Muscle of arm (tissue), 14 donors: Measurements from ENCODE around the gene TOB2. TPM values are rescaled to one million over a fixed set of nuclear protein-coding genes. Genes with fewer than 3 reads are reported as not detected.

Source experiments
- DNase-seq: peaks from one replicate; pipeline ENCODE4 v3.0.0-alpha.2; 2013
- long read RNA-seq, 11 donors: transcript quantifications; one replicate each; lab custom pipeline, GENCODE V29; 2026
- polyA plus RNA-seq, 12 donors: library from polyadenylated mRNA; unstranded; fragments of 120-200 nt; gene quantifications; one replicate each; pipeline ENCODE4 v1.2.1, GENCODE V29; 2013; ENCODE audit not compliant: insufficient read length in 12 of 12

Gene TOB2
- 10 to 100 TPM in 11 of 12 donors, not detected in 1; 29.9 to 54.2 (median 38.2) TPM for polyA plus RNA-seq
- long read RNA-seq, donor 1, full-length matches to known transcripts: 33 of 308 reads
- long read RNA-seq, donor 1, partial matches to known transcripts: 275 of 308 reads
- long read RNA-seq, donor 1, other reads (novel, unspliced or antisense): 0 of 308 reads
- long read RNA-seq, donor 2, full-length matches to known transcripts: 23 of 23 reads
- long read RNA-seq, donor 2, partial matches to known transcripts: 0 of 23 reads
- long read RNA-seq, donor 2, other reads (novel, unspliced or antisense): 0 of 23 reads
- long read RNA-seq, donor 3, full-length matches to known transcripts: 17 of 23 reads
- long read RNA-seq, donor 3, partial matches to known transcripts: 6 of 23 reads
- long read RNA-seq, donor 3, other reads (novel, unspliced or antisense): 0 of 23 reads
- long read RNA-seq, donor 4, full-length matches to known transcripts: 5 of 5 reads
- long read RNA-seq, donor 4, partial matches to known transcripts: 0 of 5 reads
- long read RNA-seq, donor 4, other reads (novel, unspliced or antisense): 0 of 5 reads
- long read RNA-seq, donor 5, full-length matches to known transcripts: 21 of 21 reads
- long read RNA-seq, donor 5, partial matches to known transcripts: 0 of 21 reads
- long read RNA-seq, donor 5, other reads (novel, unspliced or antisense): 0 of 21 reads
- long read RNA-seq, donor 6, full-length matches to known transcripts: 7 of 7 reads
- long read RNA-seq, donor 6, partial matches to known transcripts: 0 of 7 reads
- long read RNA-seq, donor 6, other reads (novel, unspliced or antisense): 0 of 7 reads
- long read RNA-seq, donor 7, full-length matches to known transcripts: 8 of 8 reads
- long read RNA-seq, donor 7, partial matches to known transcripts: 0 of 8 reads
- long read RNA-seq, donor 7, other reads (novel, unspliced or antisense): 0 of 8 reads
- long read RNA-seq, donor 8, full-length matches to known transcripts: 34 of 54 reads
- long read RNA-seq, donor 8, partial matches to known transcripts: 20 of 54 reads
- long read RNA-seq, donor 8, other reads (novel, unspliced or antisense): 0 of 54 reads
- long read RNA-seq, donor 9, full-length matches to known transcripts: 2 of 2 reads
- long read RNA-seq, donor 9, partial matches to known transcripts: 0 of 2 reads
- long read RNA-seq, donor 9, other reads (novel, unspliced or antisense): 0 of 2 reads
- long read RNA-seq, donor 10, full-length matches to known transcripts: 18 of 18 reads
- long read RNA-seq, donor 10, partial matches to known transcripts: 0 of 18 reads
- long read RNA-seq, donor 10, other reads (novel, unspliced or antisense): 0 of 18 reads
- long read RNA-seq, donor 11, full-length matches to known transcripts: 19 of 19 reads
- long read RNA-seq, donor 11, partial matches to known transcripts: 0 of 19 reads
- long read RNA-seq, donor 11, other reads (novel, unspliced or antisense): 0 of 19 reads

DNA sequence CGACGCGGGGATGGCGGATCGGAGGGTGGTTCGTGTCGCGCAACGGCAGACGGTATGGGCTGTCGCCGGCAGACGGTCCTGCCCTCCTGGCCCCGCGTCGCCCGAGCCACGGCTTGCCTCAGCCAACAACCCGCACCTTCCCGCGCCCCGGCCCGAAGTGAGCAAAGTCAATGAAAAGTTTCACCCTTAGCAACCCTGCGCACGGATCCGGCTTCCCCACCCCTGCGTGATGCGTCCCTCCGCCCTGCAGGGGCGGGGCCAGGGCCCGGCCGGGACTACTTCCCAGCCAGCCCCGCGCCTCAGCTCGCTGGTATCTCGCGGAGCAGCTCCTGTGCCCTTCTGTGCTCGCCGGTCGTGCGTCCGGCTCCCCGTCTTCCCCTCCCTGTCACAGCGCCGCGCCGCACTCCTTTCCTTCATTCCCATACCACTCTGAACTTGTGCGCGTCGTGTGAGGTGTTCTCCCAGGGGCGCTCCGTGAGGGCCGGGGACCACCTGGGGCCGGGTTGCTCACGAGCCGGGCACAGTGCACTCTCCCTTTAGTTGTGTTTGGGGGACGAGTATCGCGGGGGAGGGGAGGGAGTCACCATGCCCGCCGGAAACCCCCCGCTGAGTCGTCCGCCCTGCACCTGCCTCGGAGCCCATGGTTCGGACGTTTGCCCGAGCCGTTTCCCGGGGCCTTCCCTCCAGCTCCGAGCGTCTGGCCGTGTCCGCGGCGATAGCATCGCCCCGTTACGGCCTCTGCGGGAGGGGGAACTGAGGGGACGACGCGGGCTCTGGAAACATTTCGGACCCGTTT is at the start of gene TOB2:
Gene TOB2, minus strand, starts transcription at position 163 of the 796 bp plus-strand sequence. CDS start 9,456 bp downstream, outside the sequence.
- DNase-seq: peak; percentile 96

GRCh38 chr22:41491374-41492100 is 44.9 kb upstream of the TOB2 start:
- peak; percentile 54 for DNase-seq

- no peak for DNase-seq
These were observed 42.2 kb upstream of the TOB2 start for GRCh38 chr22:41488596-41489385.

DNA sequence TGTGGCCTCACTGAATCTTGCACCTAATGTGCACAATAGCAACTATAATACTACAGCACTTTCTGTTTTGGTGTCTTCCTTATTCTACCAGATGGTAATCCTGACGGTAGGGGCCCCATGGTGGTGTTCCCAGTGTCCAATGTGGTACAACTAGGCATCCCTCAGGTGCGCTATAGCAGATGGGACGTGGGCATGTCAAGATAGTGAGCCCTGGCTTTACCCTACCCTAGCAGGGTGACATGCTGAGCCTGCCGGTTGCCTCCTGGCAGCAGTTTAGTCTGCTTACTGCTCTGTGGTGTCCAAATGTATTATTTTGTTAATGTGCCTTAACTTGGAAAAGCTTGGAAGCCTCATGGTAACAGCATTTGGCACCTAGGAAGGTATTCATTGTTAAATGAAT is 41.5 kb upstream of the TOB2 start:
- no peak for DNase-seq

DNA sequence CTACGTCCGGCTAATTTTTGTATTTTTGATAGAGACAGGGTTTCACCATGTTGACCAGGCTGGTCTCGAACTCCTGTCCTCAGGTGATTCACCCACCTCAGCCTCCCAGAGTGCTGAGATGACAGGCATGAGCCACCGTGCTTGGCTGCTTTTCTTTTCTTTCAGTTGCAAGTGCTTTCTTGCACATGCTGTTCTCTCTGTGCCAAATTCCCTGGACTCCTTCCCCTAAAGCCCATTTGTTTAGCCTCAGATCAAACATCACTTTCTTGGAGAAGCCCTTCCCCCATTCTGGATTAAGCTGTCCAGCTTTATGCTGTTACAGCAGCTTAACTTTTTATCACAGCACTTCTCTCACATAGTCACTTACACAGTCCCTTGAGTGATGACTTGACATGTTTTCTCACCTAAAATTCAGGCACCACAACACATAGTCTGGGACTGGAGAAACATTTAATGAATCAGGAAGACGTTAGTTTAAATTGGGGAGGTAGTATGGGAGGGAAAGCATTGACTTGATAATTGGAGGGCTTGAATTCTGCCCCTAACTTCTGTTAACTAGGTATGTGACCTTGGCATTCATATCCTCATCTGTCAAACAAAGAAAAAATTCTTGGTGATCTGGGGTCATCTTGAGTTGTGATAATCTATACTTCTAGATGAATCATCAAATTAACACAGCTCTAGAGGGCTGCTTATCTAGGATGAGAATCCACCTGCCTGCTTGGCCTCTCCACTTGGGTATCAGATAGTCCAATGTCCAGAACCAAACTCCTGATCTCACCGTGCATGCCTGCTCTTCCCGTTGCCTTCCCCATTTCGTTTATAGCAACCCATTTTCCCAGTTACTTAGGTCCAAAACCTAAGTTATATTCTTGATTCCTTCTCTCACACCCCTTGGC is 40.7 kb upstream of the TOB2 start:
- DNase-seq: no peak

GRCh38 chr22:41485033-41485432 is 38.4 kb upstream of the TOB2 start:
- DNase-seq: no peak

GRCh38 chr22:41482319-41482935 is 35.8 kb upstream of the TOB2 start:
- no peak for DNase-seq

- DNase-seq: no peak
These were observed 35.3 kb upstream of the TOB2 start for GRCh38 chr22:41481925-41482318.

DNA sequence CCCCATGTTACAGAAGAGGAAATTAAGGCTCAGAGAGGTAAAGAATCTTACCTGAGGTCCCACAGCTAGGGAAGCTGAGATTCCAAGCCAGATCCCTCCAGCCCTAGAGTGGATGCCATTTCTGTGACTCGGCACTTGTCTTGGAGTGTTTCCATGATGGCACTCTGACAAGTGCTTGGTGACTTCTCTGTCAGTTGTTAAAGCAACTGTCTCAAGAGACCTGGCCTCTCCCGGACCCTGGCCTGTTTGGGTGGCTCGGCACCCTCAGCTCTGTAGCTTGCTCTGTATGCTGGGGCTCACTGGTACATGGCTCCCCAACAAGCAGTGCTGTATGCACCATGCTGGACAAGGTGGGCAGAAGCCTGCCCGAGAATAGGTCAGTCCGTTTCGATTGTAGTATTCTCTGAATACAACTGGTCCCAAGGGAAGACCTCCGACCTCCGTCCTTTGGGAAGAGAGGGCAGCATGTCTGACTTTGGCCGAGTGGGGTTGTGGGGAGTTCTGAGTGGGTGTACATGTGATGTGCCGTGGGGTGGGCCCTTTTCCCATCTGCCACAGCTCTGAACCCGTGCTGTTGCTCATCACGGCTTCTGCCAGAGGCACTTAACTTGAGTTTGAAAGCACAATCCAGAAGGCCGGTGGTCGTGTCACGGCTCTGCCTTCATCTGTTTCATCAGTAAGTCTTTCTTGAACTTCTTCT is 34.7 kb upstream of the TOB2 start:
- DNase-seq: no peak

DNA sequence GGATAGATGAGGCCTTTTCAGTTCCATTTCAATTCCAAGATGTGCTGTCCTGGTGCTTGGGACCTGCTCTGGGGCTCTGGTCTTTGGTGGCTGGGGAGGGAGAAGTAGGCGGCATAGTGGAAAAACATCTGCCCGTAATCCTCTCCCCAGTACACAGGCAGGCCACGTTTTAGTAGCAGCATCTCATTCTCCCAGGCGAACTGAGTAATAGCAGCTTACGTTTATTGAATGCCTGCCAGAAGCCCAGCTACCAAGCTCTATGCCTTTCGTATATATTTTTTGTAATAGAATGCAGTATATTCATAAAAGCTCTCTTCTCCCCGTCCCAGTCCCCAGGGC is 33.8 kb upstream of the TOB2 start:
- DNase-seq: no peak

DNA sequence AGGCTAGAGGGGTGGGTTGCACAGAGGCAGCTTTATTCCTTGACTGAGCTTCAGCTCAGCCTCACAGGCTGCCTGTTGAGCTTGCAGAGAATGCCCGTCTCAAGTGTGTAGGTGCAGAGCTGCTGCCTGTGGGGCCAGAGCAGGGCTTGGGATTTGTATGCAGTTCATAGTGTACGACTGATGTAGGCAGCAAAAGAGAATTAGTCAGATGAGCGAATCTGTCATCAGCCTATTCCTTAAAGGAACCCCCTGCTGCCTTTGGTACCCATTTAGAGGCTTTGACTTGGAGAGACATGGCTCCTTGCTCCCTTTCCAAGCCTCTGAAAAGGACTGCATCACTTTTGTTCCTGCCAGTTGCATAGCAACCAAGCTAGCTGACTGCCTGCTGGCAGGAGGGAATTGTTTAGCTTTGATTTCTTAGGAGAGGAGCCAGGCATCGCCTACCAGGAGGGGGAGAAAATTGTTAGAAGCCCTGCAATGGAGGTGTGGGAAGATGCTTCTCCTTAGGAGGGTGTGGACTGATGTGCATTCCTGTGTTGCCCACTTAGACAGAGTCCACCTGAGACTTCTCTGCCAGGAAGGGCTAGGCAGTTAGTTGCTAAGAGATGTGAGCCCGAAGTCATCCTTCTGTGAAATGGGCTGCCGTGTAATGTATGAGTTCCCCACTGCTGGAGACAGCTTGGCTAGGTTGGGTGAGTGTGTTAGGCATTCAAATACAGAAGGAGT is 33.2 kb upstream of the TOB2 start:
- DNase-seq: no peak

DNA sequence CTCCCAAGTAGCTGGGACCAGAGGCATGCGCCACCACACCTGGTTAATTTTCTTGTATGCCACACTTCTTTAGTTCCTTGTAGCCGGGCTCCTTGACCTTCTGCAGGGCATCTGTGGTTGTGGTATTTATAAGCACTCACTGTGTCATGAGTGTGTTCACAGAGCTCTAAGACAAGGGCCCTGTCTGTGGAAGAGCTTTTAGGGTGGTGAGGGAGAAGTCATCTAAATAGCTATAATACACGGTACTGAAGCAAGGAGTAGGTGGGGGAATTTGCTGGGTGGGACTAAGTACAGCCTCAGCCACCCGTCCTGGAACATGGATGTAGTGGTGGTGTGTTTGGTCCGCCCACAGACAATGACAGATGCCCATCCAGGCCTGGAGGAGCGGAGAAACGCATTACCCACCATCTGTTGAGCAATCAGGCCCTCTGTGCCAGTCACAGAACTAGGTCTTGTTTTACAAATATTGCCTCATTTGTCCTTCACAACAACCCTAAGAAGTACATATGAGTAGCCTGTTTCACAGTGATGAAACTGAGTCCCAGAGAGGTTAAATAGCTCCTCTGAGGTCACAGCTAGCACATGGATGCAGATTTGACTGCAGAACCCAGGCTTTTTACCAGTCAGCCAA is 32.4 kb upstream of the TOB2 start:
- no peak for DNase-seq

DNA sequence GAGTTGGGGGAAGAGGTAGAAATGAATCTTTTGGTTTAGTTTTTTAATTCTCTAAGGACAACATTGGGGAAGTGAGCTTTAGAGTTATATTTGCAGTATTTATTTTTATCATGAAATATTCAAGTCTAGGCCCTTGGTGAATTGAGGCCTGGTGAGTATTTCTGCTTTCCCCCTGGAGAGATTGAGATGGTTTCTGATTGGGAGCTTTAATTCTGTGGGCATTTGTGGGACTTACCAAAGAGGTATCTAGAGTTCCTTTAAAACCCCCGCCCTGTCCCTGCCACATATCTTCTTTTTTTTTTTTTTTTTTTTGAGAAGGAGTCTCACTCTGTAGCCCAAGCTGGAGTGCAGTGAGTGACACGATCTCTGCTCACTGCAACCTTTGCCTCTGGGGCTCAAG is 31.9 kb upstream of the TOB2 start:
- DNase-seq: no peak

- no peak for DNase-seq
These were observed 28.4 kb upstream of the TOB2 start for GRCh38 chr22:41474872-41475451.

GRCh38 chr22:41471568-41471967 is 25.0 kb upstream of the TOB2 start:
- no peak for DNase-seq
